CD4-positive, alpha-beta T cell treated with Interleukin-17A for 1 hour (primary cell): ENCODE results near the gene HYAL4.
A peak's percentile ranks its signal among the peaks of the same experiment; 100 is the strongest.
"Not testable (repeated sequence)": the region's sequence is repeated elsewhere in the genome, so short reads cannot be mapped to it uniquely, and the experiment has no call there.

Experiments
- DNase-seq: peaks from one replicate; pipeline ENCODE4 v3.0.0-alpha.2; 2020

HYAL4 gene

DNA sequence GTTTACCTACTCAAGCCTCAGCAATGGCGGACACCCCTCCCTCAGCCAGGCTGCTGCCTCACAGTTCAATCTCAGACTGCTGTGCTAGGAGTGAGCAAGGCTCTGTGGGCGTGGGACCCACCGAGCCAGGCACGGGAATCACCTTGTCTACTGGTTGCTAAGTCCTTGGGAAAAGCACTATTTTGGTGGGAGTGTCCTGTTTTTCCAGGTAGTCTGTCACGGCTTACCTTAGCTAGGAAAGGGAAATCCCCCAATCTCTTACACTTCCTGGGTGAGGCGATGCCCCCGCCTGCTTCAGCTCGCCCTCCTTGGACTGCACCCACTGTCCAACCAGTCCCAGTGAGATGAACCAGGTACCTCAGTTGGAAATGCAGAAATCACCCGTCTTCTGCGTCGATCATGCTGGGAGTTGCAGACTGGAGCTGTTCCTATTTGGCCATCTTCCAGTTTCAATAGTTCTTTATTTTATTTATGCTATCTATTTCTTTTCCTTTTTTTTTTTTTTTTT, at the start of gene HYAL4:
Gene HYAL4 (plus strand): TSS at position 458 of the 508 bp plus-strand sequence. CDS start 23,105 bp downstream, outside the sequence.
- DNase-seq: no peak

- DNase-seq: no peak
Observed at GRCh38 chr7:123795917-123796316, 49.1 kb upstream of the HYAL4 start.

- DNase-seq: no peak
Observed at GRCh38 chr7:123796568-123796967, 48.4 kb upstream of the HYAL4 start.

GRCh38 chr7:123797673-123798531, 47.1 kb upstream of the HYAL4 start:
- peak; percentile 8 for DNase-seq

- DNase-seq: no peak
Observed at GRCh38 chr7:123798532-123799188, 46.3 kb upstream of the HYAL4 start.

DNA sequence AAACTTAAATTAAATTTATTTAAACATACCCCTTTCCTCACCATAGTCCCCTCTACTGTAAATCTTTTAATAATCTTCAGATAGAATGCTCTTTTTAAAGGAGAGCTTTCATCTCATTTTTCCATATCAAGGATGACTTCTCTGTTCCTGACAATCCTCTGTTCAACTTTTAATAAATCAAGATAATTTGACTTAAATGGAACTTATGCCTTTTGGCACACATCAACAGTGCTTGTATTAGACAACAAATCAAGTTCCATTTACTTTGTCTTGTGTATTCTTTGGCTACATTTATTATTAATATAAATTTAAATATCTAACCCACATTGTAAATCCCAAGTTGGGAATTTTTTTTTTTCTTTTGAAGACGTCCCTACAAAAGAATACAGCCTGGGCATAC, 42.7 kb upstream of the HYAL4 start:
- no peak for DNase-seq

DNA sequence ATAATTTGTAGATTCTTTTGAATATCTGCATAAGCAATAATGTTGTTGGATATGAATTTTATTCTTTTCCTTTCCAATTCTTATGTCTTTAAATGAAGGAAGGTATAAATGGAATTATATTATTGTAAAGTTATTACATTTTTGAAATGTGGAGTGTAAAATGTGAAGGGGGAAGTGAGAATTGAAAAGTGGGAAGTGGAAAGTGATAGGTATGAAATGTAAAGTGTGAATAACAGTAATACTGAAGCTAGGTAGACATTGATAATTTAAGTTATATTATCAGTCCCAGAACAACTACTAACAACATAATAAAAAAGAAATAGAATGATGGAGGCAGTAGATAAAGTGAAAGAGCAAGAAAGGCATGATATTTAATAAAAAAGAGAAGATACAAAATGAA, 39.7 kb upstream of the HYAL4 start:
- DNase-seq: no peak

- no peak for DNase-seq
Observed at GRCh38 chr7:123809471-123809870, 35.5 kb upstream of the HYAL4 start.

DNA sequence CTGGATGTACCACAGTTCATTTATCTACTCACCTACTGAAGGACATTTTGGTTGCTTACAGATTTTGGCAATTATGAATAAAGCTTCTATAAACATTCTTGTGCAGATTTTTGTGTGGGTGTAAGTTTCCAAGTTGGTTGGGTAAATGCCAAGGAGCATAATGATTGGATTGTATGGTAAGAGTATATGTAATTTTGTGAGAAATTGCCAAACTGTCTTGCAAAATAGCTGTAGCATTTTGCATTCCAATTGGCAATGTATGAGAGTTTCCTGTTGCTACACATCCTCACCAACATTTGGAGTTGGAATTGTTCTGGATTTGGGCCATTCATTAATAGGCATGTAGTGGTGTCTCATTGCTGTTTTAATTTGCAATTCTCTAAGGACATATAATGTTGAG, 33.9 kb upstream of the HYAL4 start:
- no peak for DNase-seq

DNA sequence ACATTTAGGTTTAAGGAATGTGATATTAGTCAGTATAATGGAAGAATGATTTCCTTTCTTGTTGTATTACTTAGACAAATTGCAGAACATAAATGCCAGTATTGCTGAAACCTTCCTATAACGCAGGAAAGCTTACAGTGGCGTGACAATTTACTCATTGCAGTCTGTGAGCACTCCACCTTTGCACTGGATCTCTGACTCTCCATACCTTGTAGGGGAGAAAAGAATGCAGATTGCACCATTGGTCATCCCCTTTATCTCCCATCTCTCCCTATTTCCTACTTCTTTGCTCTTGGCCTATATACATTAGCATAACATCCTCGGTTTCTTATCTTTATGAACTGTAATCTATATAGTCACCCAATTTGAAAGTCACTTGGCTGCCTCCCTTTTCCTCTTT, 28.1 kb upstream of the HYAL4 start:
- no peak for DNase-seq

- DNase-seq: no peak
Observed at GRCh38 chr7:123819001-123819400, 26.0 kb upstream of the HYAL4 start.

DNA sequence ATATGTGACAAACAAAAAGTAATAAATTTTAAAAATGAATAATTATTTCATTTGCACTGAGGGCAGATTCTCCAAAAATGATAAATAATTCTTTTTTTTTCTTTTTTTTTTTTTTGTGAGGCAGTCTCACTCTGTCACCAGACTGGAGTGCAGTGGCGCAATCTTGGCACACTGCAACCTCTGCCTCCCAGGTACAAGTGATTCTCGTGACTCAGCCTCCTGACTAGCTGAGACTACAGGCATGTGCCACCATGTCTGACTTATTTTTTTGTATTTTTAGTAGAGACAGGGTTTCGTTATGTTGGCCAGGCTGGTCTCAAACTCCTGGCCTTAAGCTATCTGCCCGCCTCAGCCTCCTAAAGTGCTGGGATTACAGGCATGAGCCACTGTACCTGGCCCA, 25.2 kb upstream of the HYAL4 start:
- not testable (repeated sequence) for DNase-seq

- no peak for DNase-seq
Observed at GRCh38 chr7:123820864-123821263, 24.1 kb upstream of the HYAL4 start.

- no peak for DNase-seq
Observed at GRCh38 chr7:123821320-123821719, 23.6 kb upstream of the HYAL4 start.

DNA sequence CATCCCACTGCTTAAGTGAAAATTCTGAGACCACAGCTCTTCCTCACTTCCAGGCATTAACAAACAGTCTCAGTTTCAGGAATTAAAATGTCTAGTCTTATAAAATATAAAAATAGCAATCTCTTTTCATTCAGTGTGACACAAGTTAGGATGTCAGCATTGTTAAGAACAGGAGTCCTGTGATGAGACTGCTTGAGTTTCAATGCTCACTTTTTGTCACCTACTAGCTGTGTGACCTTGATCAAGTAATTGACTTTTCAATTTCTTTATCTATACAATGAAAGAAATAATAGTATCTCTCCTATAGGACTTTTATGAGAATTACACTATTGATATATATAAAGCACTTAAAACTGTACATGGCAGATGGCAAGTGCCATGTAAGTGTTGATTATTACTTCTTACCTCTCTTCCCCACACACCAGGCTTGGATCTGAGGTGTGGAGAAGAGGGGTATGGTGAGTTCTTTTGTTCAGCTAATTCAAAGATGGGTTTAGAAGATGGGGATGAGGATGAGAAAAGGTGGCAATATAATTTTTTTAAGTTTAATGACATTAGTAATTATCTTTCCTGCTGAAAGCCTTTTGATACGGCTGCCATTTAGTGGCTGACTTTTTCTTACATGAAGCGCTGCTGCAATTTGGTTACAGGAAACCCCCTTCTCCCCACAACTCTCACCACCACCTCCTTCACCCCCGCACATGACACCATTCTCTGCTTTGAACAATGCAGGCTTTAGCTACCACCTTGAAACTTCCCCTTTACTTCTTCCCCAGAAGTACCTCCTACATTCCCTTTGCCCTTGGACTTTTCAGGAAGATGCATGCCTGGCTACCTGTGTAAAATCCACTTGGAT, 20.8 kb upstream of the HYAL4 start:
- no peak for DNase-seq

- DNase-seq: no peak
Observed at GRCh38 chr7:123824754-123825067, 20.3 kb upstream of the HYAL4 start.

GRCh38 chr7:123828805-123829204, 16.2 kb upstream of the HYAL4 start:
- DNase-seq: no peak

DNA sequence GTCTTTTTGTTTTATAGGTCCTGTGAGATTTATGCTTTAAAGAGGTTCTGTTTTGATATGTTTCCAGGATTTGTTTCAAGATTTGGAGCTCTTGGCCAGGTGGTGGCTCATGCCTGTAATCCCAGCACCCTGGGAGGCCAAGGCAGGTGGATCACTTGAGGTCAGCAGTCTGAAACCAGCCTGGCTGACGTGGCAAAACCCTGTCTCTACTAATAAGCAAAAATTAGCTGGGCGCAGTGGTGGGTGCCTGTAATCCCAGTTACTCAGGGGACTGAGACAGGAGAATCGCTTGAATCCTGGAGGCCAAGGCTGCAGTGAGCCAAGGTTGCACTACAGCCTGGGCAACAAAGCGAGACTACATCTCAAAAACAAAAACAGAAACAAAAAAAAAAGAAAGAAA, 8.3 kb upstream of the HYAL4 start:
- no peak for DNase-seq

GRCh38 chr7:123839106-123839505, 5.9 kb upstream of the HYAL4 start:
- DNase-seq: not testable (repeated sequence)

DNA sequence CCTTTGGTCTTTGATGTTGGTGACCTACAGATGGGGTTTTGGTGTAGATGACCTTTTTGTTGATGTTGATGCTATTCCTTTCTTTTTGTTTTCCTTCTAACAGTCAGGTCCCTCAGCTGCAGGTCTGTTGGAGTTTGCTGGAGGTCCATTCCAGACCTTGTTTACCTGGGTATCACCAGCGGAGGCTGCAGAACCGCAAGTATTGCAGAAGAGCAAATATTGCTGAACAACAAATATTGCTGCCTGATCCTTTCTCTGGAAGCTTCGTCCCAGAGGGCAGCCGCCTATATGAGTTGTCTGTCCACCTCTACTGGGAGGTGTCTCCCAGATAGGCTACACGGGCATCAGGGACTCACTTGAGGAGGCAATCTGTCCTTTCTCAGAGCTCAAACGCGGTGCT, 827 bp upstream of the HYAL4 start:
- not testable (repeated sequence) for DNase-seq

DNA sequence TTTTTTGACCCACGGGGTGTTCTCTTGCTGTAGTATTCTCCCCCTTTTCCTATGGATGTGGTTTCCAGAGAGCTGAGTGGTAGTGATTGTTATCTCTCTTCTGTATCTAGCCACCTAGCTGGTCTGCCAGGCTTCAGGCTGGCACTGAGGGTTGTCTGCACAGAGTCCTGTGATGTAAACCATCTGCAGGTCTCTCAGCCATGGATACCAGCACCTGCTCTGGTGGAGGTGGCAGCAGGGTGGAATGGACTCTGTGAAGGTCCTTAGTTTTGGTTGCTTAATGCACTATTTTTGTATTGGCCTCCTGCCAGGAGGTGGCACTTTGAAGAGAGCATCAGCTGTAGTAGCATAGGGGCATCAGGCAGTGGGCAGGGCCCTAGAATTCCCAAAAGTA, 851 bp downstream of the HYAL4 start:
- no peak for DNase-seq

DNA sequence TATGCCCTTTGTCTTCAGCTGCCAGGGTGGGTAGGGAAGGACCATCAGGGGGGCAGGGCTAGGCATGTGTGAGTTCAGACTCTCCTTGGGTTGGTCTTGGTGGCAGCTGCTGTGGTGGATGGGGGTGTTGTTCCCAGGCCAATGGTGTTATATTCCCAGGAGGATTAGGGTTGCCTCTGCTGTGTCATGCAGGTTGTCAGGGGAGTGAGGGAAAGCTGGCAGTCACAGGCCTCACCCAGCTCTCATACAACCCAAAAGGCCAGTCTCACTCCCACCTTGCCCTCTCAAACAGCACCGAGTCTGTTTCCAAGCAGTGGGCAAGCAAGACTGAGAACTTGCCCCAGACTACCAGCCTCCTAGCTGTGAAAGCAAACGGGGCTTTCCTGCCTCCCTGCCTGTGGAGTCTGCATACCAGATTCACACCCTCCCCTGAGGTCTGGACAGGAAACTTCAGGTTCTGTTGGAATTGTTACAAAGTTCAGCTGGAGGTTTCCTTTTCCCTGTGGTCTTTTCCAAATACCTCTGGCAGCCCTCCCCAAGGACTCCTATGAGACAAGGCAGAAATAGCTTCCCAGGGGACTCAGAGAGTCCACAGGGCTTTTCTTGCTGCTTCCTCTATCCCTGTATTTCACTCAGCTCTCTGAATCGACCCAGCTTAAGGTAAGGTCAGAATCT, 1.4 kb downstream of the HYAL4 start:
- DNase-seq: no peak

DNA sequence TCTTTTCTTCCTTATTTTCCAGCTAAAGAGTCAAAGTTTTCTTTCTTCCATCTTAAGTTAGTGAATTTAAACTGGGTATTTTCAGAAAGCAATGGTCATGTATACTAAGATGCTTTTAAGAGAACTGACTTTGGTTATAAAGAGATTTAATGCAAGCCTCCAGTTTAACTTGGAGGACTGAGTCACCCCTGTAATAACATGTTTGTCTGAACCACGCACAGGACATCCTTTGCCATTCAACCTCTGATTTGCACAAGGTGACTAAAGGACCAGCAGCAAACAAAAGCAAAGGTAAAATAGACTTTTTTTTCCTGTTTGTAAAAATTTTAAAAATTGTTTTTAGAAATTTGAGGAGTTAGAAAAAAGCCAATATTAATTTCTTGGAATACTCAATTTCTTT, 2.9 kb downstream of the HYAL4 start:
- DNase-seq: no peak
